NCI-H2081 (cell line): ENCODE results near the gene GPRASP3.
"Not testable (repeated sequence)": the region's sequence is repeated elsewhere in the genome, so short reads cannot be mapped to it uniquely, and the experiment has no call there.

Experiments
- DNase-seq, 2 experiments: peaks; one replicate each; lab custom pipeline; 2025; lab: John Stamatoyannopoulos, UW

The GPRASP3 gene

GRCh38 chrX:102720237-102721168, at the start of gene GPRASP3:
Gene GPRASP3 (plus strand): TSS chrX:102720743. CDS start chrX:102748996, 28,253 bp downstream.
- peak; percentile 58 to 80 for DNase-seq

DNA sequence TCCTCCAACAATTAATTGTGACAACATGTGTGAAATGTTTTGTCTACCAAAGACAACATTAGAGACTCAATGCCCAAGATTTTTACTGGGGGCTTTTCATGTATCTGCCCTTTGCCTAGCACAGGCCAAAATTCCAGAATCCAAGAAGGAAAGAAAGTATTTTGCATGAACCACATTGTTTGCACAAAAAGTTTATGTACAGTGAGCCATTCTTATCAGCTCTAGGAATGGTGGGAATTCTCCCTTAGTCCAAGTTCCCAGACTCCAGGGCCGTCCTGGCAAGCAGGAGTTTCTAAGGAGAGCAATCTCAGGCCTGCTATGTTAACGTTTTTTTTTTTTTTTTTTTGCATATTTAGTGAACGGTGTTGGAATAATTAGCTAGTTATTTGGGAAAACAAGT, 47.7 kb upstream of the GPRASP3 start:
- no peak for DNase-seq

DNA sequence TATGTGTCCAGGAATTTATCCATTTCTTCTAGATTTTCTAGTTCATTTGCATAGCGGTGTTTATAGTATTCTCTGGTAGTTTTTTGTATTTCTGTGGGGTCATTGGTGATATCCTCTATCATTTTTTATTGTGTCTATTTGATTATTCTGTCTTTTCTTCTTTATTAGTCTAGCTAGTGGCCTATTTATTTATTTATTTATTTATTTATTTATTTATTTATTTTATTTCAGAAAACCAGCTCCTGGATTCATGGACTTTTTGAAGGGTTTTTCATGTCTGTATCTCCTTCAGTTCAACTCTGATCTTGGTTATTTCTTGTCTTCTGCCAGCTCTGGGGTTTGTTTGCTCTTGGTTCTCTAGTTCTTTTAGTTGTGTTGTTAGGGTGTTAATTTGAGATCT, 43.1 kb upstream of the GPRASP3 start:
- not testable (repeated sequence) for DNase-seq

- DNase-seq: no peak
Observed at GRCh38 chrX:102684772-102685520, 35.6 kb upstream of the GPRASP3 start.

GRCh38 chrX:102694749-102695148, 25.8 kb upstream of the GPRASP3 start:
- DNase-seq: no peak

GRCh38 chrX:102696306-102696705, 24.2 kb upstream of the GPRASP3 start:
- no peak for DNase-seq

- DNase-seq: no peak
Observed at GRCh38 chrX:102697494-102697893, 23.0 kb upstream of the GPRASP3 start.

DNA sequence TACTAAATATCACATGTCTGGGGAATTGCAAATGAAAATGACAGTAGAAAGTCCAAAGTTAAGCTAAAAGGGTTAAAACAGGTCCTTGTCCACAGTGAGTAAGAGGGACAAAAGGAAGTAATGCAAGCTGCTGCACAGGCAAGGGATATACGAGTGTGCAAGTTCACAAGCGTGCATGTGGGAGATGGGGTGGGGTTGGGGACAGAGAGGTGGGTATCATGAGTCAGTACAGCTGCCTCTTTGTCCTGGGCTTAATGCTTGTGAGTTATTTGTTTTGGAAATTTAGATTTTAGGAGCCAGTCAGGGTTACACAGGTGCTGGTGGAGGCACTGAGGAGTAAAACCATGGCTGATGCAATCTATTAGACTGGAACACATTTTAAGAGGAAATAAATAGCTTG, 11.6 kb upstream of the GPRASP3 start:
- DNase-seq: no peak

GRCh38 chrX:102711872-102712215, 8.7 kb upstream of the GPRASP3 start:
- DNase-seq: no peak

DNA sequence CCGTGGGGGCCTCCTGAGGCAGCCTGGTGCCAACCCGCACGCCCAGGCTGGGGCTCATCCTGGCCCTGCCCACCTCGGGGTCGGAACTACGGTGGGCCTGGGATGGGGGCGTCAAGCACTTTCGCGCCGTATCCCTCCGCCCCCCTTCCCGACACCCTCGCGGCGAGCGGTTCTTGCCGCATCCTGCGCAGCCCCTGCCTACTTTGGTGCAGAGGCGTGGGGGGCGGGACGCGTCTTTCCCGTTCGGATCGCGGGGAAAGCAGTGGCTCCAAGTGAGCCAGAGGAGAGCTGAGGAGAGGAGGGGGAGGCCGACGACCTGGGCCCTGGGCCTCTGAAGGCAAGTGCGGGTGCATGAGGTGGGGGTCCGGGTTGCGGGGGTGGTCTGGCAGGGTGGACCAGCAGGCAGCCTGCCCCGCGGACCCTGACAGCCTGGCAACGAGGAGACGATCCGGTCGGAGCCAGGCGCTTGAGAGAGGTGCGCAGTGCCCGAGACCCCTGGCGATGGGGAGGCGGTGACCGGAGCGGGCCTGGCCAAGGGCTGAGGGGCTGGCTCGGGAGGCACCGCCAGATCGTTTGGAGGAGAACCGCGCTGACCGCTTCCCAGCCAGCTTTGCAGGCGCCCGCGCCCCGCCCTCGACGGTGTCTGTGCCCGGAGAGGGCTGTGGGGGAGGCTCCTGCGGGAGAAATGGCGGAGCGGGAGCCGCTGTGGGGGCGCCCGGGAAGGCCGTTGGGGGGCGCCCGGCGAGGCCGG, 8.2 kb upstream of the GPRASP3 start, which contains the start of gene GPRASP2:
Gene GPRASP2, plus strand, starts transcription at position 233 of the 751 bp plus-strand sequence. CDS start 2,422 bp downstream, outside the sequence.
- DNase-seq: peak in 1 of 2 experiments; percentile 25

DNA sequence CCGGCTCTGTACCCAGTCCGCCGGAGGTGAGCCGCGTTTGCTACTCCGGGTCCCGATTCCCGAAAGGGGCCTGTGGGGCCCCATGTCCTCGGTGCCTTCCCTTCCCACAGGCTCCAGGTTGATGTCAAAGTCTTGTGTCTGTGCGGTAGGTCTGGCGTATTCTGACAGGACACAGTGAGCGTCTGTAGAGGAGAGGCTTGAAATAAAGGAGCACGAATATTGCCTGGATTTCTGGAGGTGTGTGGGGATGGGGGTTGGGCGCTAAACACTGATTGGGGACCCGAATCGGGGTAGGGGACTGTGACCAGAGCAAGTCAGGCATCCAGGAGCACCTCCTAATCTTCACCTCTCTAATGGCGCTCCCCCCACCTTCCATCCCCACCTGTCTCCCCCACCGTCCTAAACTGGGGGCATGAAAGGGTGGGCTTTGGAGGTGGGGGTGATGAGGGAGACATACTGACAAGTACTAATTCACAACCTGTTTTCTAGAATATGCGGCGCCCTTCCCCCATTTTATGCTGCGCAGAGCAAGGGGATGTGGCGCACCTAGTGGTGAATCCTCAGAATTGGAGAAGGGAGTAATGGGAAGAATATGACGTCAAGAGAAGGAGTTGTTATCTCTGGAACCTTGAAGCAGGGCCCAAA, 7.4 kb upstream of the GPRASP3 start:
- peak; percentile 34 to 65 for DNase-seq

DNA sequence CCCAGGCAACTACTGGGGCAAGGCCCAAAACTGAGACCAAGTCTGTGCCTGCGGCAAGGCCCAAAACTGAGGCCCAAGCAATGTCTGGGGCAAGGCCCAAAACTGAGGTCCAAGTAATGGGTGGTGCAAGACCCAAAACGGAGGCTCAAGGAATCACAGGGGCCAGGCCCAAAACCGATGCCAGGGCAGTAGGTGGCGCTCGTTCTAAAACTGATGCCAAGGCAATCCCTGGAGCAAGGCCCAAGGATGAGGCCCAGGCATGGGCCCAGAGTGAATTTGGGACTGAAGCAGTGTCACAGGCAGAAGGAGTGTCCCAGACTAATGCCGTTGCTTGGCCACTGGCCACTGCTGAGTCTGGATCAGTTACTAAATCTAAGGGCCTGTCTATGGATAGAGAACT, 5.5 kb upstream of the GPRASP3 start:
- DNase-seq: no peak

DNA sequence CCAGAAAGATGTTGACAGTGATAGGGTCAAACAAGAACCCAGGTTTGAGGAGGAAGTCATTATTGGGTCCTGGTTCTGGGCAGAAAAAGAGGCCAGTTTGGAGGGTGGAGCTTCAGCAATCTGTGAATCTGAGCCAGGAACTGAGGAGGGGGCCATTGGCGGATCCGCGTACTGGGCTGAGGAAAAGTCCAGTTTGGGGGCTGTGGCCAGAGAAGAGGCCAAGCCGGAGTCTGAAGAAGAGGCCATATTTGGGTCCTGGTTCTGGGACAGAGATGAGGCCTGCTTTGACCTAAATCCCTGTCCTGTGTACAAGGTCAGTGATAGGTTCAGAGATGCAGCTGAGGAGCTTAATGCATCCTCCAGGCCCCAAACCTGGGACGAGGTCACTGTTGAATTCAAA, 4.6 kb upstream of the GPRASP3 start:
- DNase-seq: no peak

DNA sequence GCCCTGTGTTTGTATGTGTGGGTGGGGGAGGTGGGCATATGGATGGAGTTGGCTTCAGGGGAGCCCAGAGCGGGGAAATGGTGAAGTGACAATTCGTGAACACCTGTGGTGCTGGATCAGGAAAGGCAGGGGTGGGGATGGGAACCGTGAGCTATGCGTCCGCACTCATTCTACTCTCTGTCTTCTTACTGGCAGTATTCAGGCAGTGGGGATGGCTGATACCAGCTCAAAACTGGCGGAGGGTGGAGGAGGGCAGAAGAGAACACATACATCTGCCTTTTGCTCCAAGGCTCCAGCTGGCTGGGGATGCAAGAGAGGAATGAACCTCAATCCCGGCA, 595 bp downstream of the GPRASP3 start:
- DNase-seq: not testable (repeated sequence)

- no peak for DNase-seq
Observed at GRCh38 chrX:102723456-102723855, 2.9 kb downstream of the GPRASP3 start.

DNA sequence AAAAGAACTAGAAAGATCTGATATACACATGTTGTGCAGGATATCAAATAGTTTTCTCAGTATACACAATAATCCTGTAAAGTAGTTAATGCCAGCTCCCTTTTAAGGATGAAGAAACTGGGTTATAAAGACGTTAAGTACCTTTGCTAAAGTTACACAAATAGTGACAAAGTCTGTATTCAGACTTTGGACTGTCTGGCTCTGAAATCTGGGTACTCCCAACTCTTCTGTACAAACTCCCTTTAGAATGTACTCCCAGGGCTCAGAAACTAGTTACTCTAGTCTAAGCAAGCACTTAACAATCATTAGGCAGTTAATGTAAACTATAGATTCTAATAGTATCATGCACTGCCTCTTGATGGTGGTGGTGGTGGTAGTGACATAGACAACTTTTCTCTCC, 7.2 kb downstream of the GPRASP3 start:
- no peak for DNase-seq

GRCh38 chrX:102728646-102729045, 8.1 kb downstream of the GPRASP3 start:
- DNase-seq: no peak

- no peak for DNase-seq
Observed at GRCh38 chrX:102739657-102740056, 19.1 kb downstream of the GPRASP3 start.

DNA sequence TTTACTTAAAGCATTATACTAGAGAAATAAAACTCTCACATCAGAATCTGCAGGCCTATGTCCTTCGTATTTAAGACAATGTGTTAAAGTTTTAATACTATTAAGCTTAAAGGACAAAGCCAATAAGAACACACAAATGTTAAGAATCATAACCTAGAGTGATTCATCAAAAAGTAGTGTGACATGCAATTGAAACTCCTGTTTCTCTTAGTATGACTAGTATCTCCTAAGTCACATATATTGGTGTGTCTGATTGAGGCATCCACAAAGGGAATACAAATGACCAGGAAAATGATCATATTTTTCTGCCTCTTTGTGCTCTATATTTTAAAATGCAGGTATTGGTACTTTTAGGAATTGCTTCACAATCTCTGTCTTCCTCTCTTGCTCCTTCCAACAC, 23.8 kb downstream of the GPRASP3 start:
- no peak for DNase-seq

DNA sequence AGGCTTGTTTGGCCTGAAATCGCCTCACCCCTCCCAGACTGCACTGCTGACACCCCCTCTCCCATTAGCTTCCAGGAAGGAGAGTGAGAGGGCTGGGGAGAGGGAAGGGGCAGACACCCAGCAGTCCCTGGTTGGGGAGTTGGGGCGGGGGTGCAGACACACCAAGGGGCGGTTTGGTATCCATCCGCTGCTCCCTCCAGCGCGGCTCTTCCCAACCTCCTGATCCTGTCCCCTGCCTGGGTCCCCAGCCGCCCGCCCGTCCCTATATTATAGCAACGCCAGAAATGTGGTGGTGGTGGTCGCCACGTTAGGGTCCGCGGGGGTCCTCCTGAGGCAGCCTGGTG, 24.9 kb downstream of the GPRASP3 start:
- DNase-seq: no peak

DNA sequence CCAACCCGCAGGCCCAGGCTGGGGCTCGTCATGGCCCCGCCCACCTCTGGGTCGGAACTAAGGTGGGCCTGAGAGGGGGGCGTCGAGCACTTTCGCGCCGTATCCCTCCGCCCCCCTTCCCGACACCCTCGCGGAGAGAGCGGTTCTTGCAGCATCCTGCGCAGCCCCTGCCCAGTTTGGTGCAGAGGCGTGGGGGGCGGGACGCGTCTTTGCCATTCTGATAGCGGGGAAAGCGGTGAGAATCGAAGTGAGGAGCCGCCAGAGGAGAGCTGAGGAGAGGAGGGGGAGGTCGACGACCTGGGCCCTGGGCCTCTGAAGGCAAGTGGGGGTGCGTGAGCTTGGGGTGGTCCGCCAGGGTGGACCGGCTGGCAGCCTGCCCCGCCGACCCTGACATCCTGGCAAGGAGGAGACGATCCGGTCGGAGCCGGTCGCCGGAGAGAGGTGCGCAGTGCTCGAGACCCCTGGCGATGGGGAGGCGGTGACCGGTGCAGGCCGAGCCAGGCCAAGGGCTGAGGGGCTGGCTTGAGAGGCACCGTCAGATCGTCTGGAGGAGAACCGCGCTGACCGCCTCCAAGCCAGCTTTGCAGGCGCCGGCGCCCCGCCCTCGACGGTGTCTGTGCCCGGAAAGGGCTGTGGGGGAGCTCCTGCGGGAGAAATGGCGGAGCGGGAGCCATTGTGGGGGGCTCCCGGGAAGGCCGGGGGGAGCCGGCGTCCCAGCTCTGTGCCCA, 25.5 kb downstream of the GPRASP3 start:
- no peak for DNase-seq
